ENCODE measurements around the gene XRCC4. TPM values are rescaled to one million over a fixed set of nuclear protein-coding genes. Genes with fewer than 3 reads are reported as not detected.
"Not testable (repeated sequence)": the region's sequence is repeated elsewhere in the genome, so short reads cannot be mapped to it uniquely, and the experiment has no call there.

Gene XRCC4
- total RNA-seq, 1 donor from 2014 or later = 11.3 TPM

DNA sequence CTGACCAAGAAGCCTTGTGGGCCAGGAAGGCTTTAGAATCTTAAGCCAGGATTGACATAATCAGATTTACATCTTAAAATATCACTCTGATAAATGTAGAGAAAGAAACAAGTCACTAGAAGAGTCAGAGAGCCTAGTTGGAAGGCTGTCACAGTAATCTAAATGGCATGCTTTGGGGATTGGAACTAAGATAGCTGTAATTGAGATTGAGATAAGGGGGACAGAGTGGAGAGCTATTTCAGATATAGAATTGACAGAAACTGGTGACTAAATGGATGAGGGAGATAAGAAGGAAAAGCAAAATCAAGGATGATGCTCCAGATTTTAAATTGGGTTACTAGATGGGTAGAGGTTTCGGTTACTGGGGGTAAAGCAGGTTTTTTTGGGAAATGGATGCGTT is 100.5 kb downstream of the XRCC4 start:
- intact Hi-C loops (cut with micrococcal nuclease) = no loop called here

DNA sequence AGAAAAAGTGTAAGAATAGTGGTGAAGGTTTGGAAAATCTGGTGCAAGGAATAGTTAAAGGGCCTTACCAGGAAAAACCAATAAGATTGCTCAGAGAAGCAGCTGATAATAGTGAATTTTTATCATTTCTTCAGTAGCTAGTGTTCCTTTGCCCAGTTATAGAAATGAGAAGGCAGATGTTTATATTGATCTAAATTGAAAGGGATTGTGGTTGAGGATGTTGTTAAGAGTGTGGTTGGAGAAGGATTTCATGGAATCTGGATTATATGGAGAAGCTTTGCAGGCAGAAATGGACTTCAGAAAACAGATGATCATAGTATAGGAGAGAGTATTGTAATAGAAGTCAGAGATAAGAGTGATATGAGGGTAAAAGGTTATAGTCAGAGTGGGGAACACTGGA is 102.6 kb downstream of the XRCC4 start:
- intact Hi-C loops (cut with micrococcal nuclease) = no loop called here

DNA sequence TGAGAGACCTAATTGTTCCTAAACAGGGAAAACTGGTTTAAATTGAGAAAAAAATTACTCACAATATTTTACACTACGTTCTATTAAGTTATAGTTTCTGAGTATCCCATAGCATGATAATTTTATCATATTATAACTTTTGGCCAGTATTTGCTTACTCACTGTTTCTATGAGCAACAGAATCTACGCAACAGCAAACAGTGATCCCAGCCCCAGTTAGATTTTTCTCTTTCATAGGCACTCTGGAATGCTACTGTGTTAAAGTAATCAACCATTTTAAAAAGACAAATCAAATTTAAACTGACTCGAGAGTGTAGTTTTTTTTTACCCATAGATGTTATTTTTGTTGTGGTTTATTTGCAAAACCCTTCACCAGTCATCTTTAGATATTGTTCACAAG is 107.2 kb downstream of the XRCC4 start:
- intact Hi-C loops (cut with micrococcal nuclease) = no loop called here

DNA sequence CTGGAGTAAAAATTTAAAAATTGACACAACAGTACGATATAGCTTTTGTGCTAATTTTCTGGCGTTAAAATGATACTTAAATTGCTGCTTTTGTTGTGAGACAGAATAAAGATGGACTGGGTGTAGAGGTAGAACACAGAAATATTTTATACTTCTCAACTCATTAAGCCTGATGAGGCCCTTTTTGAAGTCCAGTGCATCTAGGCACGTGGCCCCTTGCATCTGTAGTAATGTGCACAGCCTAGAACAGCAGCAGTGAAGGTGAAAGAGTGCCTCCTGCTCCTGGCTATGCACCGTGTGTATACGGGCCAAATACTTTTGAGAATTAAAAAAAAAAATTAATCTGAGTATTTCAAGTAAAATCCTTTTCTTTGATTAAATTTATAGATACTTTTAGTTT is 115.6 kb downstream of the XRCC4 start:
- intact Hi-C loops (cut with micrococcal nuclease) = no loop called here

DNA sequence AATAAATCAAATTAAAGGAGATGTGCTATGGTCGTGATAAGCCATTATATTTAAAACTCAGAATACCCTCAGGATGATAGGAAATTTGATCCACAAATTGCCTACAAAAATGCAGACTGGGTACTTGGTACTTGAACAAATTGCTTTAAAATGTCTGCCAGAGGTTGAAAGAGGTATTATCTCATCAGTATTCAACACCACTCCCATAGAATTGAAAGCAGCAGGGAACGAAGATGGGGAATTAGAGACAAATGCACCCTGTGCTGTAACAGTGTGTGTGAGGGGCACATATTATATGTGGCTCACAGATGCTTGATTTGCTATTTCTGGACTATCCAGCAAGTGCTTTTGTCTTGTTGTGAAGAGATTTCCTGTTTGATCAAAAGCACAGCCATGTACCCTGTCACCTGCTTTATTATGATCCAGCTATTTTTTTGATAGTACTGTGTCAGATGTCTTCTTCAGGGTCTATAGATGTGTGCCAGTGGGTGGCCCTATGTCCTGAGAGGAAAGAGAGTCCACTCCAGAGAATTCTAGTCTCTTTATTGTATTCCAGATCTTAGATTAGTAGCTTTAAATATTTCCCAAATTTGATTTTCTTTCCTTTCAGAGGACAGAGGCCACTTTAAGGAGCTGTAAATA is 120.1 kb downstream of the XRCC4 start:
- intact Hi-C loops (cut with micrococcal nuclease) = no loop called here

DNA sequence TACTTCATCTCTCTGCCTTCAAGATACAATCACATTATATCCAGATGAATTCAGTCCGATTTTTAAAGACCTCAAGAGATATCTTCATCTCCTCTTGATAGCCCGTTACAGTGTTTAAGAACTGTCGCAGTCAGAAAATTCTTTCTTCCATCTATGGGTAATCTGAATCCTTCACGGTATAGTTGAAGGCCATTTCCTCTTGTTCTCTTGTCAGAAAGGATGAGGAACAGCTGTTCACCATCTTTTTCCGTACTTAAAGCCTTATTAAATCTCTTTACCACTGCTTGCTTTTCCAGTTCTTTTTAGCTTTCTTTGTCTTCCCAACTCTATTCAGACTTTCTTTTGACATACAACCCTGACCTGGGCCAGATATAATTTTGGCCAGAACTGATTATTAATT is 121.8 kb downstream of the XRCC4 start:
- intact Hi-C loops (cut with micrococcal nuclease) = no loop called here

DNA sequence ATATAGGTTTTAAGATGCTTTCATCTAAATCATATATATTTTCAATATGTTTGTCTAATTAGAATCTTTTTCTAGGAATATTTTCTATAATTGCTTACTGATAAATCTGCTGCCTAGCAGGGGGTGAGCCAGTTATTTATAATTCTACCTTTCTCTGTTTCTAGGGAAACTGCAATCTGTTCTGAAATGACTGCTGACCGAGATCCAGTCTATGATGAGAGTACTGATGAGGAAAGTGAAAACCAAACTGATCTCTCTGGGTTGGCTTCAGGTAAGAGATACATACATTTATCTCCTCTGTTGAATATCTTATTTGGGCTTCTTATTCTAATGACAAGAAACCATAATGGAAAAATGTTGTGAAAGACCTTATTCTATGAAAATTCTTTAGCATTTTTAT is 127.3 kb downstream of the XRCC4 start:
- intact Hi-C loops (cut with micrococcal nuclease) = no loop called here

DNA sequence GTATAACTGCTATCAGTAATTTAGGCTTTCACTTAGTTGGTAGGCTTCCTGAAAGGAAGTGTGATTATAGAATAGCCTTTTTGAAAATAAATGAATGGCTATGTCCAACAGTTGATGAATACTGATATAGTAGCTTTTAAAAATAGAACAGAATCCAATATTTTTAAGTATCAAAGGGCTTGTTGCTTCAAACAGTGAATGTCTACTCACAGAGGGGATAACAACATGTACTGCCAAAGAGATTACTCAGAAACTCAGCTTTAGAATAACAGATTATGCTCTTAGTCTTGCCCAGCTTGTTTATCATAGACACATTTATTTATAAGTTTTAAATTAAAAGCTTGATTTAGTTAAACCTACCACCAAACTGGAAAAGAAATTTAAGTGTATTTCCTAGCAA is 132.6 kb downstream of the XRCC4 start:
- intact Hi-C loops (cut with micrococcal nuclease) = no loop called here

DNA sequence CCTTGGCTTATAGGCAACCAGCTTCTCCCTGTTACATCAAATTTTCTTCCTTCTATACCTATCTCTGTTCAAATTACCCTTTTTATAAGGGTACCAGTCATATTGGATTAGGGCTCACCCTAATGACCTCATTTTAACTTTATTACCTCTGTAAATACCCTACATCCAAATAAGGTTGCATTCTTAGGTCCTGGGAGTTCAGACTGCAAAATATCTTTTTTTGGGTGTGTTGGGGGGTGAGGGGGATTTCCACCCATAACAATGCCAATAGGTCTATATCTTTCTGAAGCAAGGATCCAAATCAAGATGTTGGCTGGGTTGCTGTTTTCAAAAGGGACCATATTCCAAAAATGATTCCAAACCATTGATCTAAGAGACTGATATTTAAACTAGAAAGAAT is 141.7 kb downstream of the XRCC4 start:
- intact Hi-C loops (cut with micrococcal nuclease) = no loop called here

DNA sequence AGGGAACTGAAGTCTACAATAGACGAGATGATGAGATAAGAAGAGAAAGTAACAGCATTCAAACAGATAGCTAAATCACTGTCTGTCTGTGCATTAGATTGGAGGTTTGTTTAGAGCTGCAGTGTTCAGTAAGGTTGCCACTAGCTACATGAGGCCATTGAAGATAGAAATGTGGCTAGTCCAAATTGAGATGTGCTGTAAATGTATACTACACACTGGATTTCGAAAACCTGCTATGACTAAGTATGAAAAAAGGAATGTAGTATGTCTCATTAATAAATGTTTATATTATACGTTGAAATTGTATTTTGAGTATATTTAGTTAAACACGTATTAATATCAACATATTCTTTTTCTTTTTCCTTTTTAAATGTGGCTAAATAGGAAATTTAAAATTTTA is 142.1 kb downstream of the XRCC4 start:
- intact Hi-C loops (cut with micrococcal nuclease) = no loop called here

DNA sequence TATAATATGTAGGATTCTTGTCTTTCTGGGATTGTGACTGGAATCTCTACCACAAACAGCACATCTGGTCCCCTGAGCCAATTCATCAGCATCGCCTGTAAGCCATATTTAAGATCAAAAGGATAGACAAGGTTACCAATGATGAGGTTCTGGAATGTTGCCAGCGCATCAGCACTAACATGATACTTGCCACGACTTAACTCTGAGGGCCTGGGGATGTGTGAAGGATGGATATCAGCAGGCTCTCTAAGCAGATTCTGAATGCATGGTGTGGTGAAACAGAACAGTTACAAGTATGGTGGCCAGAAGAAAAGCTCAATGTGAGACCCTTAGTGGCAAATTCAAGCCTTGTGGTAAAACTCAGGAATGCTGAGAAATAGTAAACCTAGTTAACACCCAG is 143.0 kb downstream of the XRCC4 start:
- intact Hi-C loops (cut with micrococcal nuclease) = no loop called here

DNA sequence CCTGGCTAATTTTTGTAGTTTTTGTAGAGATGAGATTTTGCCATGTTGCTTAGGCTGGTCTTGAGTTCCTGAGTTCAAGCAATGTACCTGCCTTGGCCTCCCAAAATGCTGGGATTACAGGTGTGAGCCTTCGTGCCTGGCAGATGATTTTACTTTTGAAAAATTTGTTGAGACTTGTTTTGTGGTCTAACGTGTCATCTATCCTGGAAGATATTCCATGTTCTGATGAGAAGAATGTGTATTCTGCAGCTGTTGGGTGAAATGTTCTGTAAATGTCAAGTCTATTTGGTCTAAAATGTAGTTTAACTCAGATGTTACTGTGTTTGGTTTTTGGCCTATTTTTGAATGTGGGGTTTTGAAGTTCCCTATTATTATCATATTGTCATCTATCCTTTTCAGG is 145.6 kb downstream of the XRCC4 start:
- intact Hi-C loops (cut with micrococcal nuclease) = no loop called here

DNA sequence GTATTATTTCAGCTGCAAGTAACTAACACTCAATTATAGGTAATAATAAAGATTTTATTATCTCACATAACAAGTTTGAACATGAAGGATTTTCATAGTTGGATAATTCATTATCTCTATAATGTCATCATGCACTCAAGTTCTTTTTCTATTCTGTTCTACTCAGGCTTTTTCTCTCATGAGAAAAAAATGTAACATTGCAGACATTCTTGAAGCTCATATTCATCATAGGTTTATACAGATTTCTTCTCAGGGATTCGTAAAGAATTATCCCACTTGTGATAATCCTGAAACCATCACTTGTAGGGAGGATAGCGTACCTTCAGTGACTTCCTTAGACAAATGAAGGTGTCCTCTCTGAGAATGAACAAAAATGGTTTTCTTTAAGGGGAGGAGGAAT is 150.3 kb downstream of the XRCC4 start:
- intact Hi-C loops (cut with micrococcal nuclease) = no loop called here

DNA sequence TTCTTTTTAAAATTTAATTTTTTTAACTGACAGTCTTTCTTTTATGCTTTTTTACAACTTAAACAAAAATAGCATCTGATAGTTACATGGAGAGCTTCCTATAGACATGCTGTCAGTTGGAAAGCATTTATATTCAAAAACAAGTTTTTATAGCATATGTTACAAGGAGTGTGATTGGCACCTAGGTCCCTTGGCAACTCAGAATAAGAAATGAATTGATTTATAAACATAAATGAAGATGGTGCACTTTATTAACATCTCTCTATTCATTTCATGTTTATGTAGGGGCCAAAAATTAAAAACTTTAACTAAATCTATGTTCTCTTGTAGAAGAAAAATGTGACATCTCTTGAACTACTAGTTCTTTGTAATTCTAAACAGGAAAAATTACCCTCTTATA is 153.2 kb downstream of the XRCC4 start:
- intact Hi-C loops (cut with micrococcal nuclease) = no loop called here

DNA sequence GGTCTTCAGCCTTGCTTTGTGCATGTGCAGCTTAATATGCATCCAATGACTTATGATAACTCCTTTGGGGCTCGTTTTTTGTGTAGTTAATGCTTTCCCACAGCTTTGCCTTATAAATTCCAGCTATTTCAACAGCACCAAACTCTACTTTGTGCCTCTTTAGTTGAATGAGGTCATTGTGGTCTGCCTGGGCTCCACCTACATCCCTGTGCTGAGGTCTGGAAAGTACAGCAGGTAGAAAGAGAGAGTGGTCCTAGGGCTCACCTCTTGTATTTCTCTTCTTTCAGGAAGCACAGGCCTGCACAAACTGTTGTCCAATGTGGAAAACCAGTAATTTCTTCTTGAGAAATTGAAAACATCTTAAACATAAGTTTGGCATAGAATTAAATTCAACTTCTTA is 167.2 kb downstream of the XRCC4 start:
- intact Hi-C loops (cut with micrococcal nuclease) = no loop called here

DNA sequence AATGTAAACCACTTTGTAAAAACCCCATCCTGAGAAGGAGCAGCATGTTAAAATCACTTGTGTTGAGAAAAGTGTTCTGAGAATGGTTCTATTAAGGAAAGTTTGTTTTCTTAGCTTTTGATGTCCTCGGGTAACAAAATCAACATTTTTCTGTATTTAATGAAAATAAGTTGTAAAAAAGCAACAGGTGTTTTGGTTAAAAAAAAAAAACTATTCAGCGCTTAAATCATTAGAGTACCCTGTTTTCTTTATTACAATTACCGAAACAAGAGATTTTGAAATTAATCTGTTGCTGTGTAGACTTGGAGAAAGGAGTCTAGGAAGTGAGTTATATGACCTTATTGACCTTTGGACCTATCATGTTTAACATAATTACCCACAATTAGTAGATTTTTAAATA is 167.7 kb downstream of the XRCC4 start:
- intact Hi-C loops (cut with micrococcal nuclease) = no loop called here

DNA sequence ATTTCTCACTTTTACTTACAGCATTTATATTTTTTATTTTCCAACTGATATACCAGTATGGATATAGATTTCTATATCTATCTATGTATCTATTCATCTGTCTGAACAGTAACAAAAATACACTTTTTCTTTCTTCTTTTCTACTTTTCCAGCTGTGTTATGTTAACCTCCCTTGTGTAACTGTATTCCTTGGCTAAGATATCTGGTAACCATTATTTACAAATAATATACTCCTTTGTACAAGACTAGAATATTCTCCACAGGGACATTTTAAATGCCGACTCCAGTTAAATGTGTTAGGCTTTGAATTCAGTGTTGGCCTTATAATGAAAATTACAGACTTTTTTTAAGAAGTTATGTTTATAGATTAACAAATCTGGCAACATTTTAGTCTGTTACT is 168.7 kb downstream of the XRCC4 start:
- intact Hi-C loops (cut with micrococcal nuclease) = no loop called here

DNA sequence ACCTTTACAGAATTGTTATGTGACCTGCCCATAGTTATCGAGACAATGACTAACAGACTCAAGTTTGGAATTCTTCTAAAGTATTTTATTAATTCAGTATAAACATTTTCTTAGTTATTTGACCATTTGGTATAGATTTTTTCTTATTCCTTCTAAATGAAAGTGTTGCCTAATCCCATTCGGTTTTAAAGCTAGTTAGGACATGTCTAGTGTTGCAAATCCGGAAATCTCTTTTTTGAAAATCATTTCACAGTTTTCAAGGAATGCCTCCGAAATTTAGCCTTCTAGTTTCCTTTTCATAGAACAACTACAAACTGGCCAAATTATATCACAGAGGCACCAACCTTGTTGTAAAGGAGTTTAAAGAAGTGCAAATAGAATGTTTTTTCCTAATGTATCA is 171.8 kb downstream of the XRCC4 start:
- intact Hi-C loops (cut with micrococcal nuclease) = no loop called here

DNA sequence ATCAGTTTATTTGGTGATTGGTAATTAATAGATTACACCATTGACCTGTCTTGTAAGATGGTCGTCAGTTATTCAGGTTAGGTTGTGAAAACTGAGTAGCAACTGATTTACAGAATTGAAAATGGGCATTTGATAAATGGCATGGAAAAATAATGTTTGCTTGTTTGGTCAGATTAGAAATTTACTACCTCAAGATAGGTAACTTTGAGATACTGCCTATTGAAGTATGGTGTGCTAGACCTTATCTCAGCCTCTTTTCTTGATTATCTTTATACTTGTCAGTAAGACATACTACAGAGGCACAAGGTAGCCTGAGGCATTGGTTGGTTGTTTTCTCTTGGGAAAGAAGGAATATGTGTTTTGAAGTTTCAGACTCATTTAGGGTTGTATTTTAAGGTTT is 174.5 kb downstream of the XRCC4 start:
- intact Hi-C loops (cut with micrococcal nuclease) = no loop called here

DNA sequence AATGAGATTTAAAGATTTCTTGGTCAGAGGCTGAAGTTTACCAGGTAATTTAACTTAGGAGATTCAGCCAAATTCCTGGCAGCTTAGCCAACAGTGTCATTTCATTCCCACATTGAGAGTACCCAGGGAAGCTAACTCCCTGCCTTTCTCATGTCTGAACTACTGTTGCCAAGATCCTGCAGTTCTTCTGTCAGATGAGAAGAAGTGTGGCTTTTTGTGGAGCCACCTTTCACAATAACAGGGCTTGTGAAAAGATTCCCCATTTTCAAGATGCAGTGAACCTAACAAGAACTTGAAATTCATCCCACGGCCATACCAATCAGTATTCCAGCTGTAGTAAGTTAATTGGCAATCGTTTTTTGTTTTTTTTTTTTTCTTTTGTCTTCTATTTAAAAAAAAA is 176.4 kb downstream of the XRCC4 start:
- intact Hi-C loops (cut with micrococcal nuclease) = no loop called here

DNA sequence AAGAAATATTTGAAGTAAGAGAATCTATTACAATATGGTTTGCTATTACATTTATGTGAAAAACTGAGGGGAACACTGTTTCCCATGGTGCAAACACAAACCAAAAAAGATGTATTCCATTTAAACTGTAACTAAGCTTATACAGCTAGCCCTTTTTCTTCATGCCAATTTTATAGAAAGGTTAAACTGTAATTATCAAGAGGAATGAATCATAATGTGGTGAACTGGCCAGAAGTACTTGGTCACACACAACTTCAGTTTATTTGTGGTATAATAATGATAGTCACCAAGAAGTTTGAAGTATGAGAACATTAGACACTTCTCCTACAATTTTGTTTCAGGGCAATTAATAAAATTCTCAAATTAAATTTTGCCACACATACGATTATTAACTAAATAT is 177.9 kb downstream of the XRCC4 start:
- intact Hi-C loops (cut with micrococcal nuclease) = no loop called here

DNA sequence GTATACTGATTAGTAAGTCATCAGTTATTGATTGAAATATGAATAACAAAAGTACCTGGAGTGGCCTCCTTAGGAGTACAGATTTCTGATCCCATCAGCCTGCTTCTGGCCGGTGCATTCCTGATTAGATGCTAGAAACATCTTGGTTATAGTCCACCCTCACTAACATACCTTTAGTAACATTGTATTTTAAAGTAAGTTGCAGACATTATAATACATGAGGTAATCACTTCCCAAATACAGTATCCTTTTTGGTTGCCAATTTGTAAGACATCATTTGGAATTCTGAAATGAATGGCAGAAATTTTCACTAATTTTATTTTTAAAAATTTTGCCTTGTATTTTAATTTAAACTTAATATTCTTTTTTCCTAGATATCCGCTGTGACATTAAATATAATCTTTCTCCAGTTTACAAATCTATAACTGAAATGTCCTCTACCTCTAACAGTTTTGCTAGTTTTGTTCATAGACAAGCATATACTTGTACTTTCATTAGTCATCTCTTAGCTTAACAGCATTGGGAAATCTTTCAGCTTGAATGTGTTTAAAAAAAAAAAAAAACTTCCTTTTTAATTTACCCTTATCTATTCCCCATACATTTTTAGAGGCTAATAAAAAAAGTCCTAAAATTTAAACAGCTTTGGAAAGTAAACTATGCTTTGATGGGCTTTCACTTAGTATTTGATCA is 178.9 kb downstream of the XRCC4 start:
- intact Hi-C loops (cut with micrococcal nuclease) = no loop called here

DNA sequence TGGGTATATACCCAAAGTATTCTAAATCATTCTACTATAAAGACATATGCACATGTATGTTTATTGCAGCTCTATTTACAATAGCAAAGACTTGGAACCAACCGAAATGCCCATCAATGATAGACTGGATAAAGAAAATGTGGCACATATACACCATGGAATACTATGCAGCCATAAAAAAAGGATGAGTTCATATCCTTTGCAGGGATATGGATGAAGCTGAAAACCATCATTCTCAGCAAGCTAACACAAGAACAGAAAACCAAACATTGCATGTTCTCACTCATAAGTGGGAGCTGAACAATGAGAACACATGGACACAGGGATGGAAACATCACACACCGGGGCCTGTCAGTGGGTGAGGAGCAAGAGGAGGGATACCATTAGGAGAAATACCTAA is 180.3 kb downstream of the XRCC4 start:
- intact Hi-C loops (cut with micrococcal nuclease) = not testable (repeated sequence)

DNA sequence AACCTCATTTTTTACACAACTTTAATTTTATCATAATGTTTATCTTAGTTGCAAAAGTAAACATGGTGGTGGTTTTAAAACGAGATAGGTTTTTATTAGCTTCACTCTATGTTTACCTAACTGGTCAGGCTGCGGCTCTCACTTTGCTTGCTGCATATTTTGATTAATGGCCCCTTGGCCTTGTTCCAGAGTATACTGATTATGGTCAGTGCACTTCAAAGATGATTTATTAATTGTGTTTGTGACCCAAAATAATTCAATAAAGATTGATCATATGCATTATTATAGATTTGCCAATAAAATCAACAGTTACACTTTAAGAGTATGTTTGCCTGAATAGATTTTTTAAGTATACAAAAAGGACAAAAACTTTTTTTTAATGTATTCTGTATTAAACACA is 188.0 kb downstream of the XRCC4 start:
- intact Hi-C loops (cut with micrococcal nuclease) = no loop called here
